Hematopoietic multipotent progenitor cell treated with erythropoietin and hydrocortisone succinate and interleukin-3 and kit ligand, for 15 days (in vitro differentiated cells): Measurements from ENCODE around the gene CCDC50.

Experiments used
- DNase-seq: peaks from one replicate; pipeline ENCODE4 v3.0.0-alpha.2; 2015; ENCODE audit warnings: low spot score

The CCDC50 gene

GRCh38 chr3:191350396-191351090, 21.3 kb downstream of the CCDC50 start:
- no peak for DNase-seq

GRCh38 chr3:191352014-191352413, 22.8 kb downstream of the CCDC50 start:
- no peak for DNase-seq

GRCh38 chr3:191353022-191353777, 24.0 kb downstream of the CCDC50 start:
- no peak for DNase-seq

GRCh38 chr3:191355406-191355805, 26.2 kb downstream of the CCDC50 start:
- no peak for DNase-seq

GRCh38 chr3:191356631-191357439, 27.6 kb downstream of the CCDC50 start:
- no peak for DNase-seq

- no peak for DNase-seq
Observed at GRCh38 chr3:191357909-191358308, 28.7 kb downstream of the CCDC50 start.

GRCh38 chr3:191358929-191359328, 29.7 kb downstream of the CCDC50 start:
- DNase-seq = no peak

GRCh38 chr3:191360620-191361019, 31.4 kb downstream of the CCDC50 start:
- DNase-seq = no peak

GRCh38 chr3:191361456-191361855, 32.3 kb downstream of the CCDC50 start:
- DNase-seq = no peak

GRCh38 chr3:191362037-191362436, 32.8 kb downstream of the CCDC50 start:
- DNase-seq = no peak

GRCh38 chr3:191362524-191363090, 33.4 kb downstream of the CCDC50 start:
- no peak for DNase-seq

GRCh38 chr3:191363221-191363620, 34.0 kb downstream of the CCDC50 start:
- DNase-seq = no peak

- DNase-seq = no peak
Observed at GRCh38 chr3:191366675-191367074, 37.5 kb downstream of the CCDC50 start.

- no peak for DNase-seq
Observed at GRCh38 chr3:191368755-191369615, 39.8 kb downstream of the CCDC50 start.

- DNase-seq = no peak
Observed at GRCh38 chr3:191369616-191370010, 40.4 kb downstream of the CCDC50 start.

GRCh38 chr3:191372122-191372521, 42.9 kb downstream of the CCDC50 start:
- DNase-seq = no peak

- no peak for DNase-seq
Observed at GRCh38 chr3:191373327-191373726, 44.1 kb downstream of the CCDC50 start.

- DNase-seq = no peak
Observed at GRCh38 chr3:191376516-191377141, 47.4 kb downstream of the CCDC50 start.

- DNase-seq = no peak
Observed at GRCh38 chr3:191378142-191378812, 49.1 kb downstream of the CCDC50 start.

GRCh38 chr3:191379446-191379845, 50.3 kb downstream of the CCDC50 start:
- no peak for DNase-seq
